ENCODE data around the gene LPCAT1. TPM values are rescaled to one million over a fixed set of nuclear protein-coding genes. Genes with fewer than 3 reads are reported as not detected.

Gene LPCAT1
- total RNA-seq, 2 experiments from 2014 or later: 31.2 to 34.1 TPM

- Mint-ChIP-seq H3K36me3 (ENCODE audit: low read depth) (peaks cover 16% of the 10 kb centered on the region), H3K4me3 (no peak overlapping the region), H3K4me1 (ENCODE audit: low read depth) (peaks cover 6% of the 10 kb centered on the region), H3K27ac (no peak overlapping the region), H3K9me3 (no peaks in the 10 kb centered on the region), H3K27me3 (ENCODE audit: low read depth) (no peaks in the 10 kb centered on the region)
- intact Hi-C loops (cut with micrococcal nuclease): loop anchor here (5.0 kb wide), 1 partner anchor 306 kb away; no protein-coding TSS in a partner anchor
- DNase-seq: no peak
- CTCF ChIA-PET: interaction anchor here (0.6 kb wide), 1 partner anchor 271 kb away, joined by 4 read pairs; no protein-coding TSS in a partner anchor
These were observed 50.7 kb downstream of the LPCAT1 start for GRCh38 chr5:1472964-1473628.

- Mint-ChIP-seq H3K9me3 (no peaks in the 10 kb centered on the region), H3K4me3 (no peak overlapping the region)
These were observed 51.5 kb downstream of the LPCAT1 start for GRCh38 chr5:1471997-1472963.

GRCh38 chr5:1471240-1471853, 52.4 kb downstream of the LPCAT1 start:
- Mint-ChIP-seq H3K4me1 (ENCODE audit: low read depth) (peaks cover 6% of the 10 kb centered on the region), H3K27me3 (ENCODE audit: low read depth) (no peaks in the 10 kb centered on the region), H3K9me3 (no peaks in the 10 kb centered on the region), H3K36me3 (ENCODE audit: low read depth) (peaks cover 15% of the 10 kb centered on the region), H3K4me3 (no peak overlapping the region), H3K27ac (no peak overlapping the region)
- intact Hi-C loops (cut with micrococcal nuclease): loop anchor here (5.0 kb wide), 1 partner anchor 304 kb away; no protein-coding TSS in a partner anchor
- CTCF ChIA-PET: no interaction called here
- DNase-seq: no peak

More at GRCh38 chr5:1471997-1472963, 51.5 kb downstream of the LPCAT1 start:
- Mint-ChIP-seq H3K4me1 (ENCODE audit: low read depth) (peaks cover 6% of the 10 kb centered on the region), H3K27ac (no peak overlapping the region), H3K36me3 (ENCODE audit: low read depth) (peaks cover 13% of the 10 kb centered on the region), H3K27me3 (ENCODE audit: low read depth) (no peaks in the 10 kb centered on the region)
- CTCF ChIA-PET: no interaction called here
- intact Hi-C loops (cut with micrococcal nuclease): loop anchor here (5.0 kb wide), 1 partner anchor 305 kb away; no protein-coding TSS in a partner anchor
- no peak for DNase-seq

- Mint-ChIP-seq H3K4me3 (no peak overlapping the region), H3K27me3 (ENCODE audit: low read depth) (no peaks in the 10 kb centered on the region), H3K27ac (no peak overlapping the region), H3K4me1 (ENCODE audit: low read depth) (peaks cover 6% of the 10 kb centered on the region), H3K36me3 (ENCODE audit: low read depth) (peaks cover 21% of the 10 kb centered on the region), H3K9me3 (no peaks in the 10 kb centered on the region)
- CTCF ChIA-PET: interaction anchor here (1.5 kb wide), 1 partner anchor 174 kb away, joined by 5 read pairs; no protein-coding TSS in a partner anchor
- no peak for DNase-seq
- intact Hi-C loops (cut with micrococcal nuclease): loop anchor here (1.0 to 5.0 kb wide), 2 partner anchors 19 to 303 kb away; no protein-coding TSS in a partner anchor
These were observed 53.0 kb downstream of the LPCAT1 start for GRCh38 chr5:1470762-1471211.

GRCh38 chr5:1468629-1469527, 54.9 kb downstream of the LPCAT1 start:
- CTCF ChIA-PET: interaction anchor here (0.7 kb wide), 1 partner anchor 176 kb away, joined by 6 read pairs; no protein-coding TSS in a partner anchor
- H3K27me3 Mint-ChIP-seq (ENCODE audit: low read depth): no peaks in the 10 kb centered on the region
- no peak overlapping the region for H3K4me3 Mint-ChIP-seq
- peaks cover 6% of the 10 kb centered on the region for H3K4me1 Mint-ChIP-seq (ENCODE audit: low read depth)
- no peak for DNase-seq
- intact Hi-C loops (cut with micrococcal nuclease): loop anchor here (1.0 kb wide), 1 partner anchor 84 kb away; no protein-coding TSS in a partner anchor
- H3K36me3 Mint-ChIP-seq (ENCODE audit: low read depth): peaks cover 30% of the 10 kb centered on the region
- no peak overlapping the region for H3K27ac Mint-ChIP-seq
- peaks cover 8% of the 10 kb centered on the region for H3K9me3 Mint-ChIP-seq

GRCh38 chr5:1468247-1468612, 55.5 kb downstream of the LPCAT1 start:
- peaks cover 8% of the 10 kb centered on the region for H3K9me3 Mint-ChIP-seq
- peak; percentile 47 for DNase-seq
- H3K4me1 Mint-ChIP-seq (ENCODE audit: low read depth): peaks cover 6% of the 10 kb centered on the region
- H3K4me3 Mint-ChIP-seq: no peak overlapping the region
- no peaks in the 10 kb centered on the region for H3K27me3 Mint-ChIP-seq (ENCODE audit: low read depth)
- CTCF ChIA-PET: interaction anchor here (0.7 kb wide), 1 partner anchor 176 kb away, joined by 6 read pairs; no protein-coding TSS in a partner anchor
- H3K36me3 Mint-ChIP-seq (ENCODE audit: low read depth): peaks cover 34% of the 10 kb centered on the region
- intact Hi-C loops (cut with micrococcal nuclease): loop anchor here (1.0 kb wide), 1 partner anchor 83 kb away; no protein-coding TSS in a partner anchor
- H3K27ac Mint-ChIP-seq: no peak overlapping the region

- Mint-ChIP-seq H3K27me3 (ENCODE audit: low read depth) (no peaks in the 10 kb centered on the region), H3K4me3 (no peak overlapping the region), H3K36me3 (ENCODE audit: low read depth) (peaks cover 34% of the 10 kb centered on the region), H3K4me1 (ENCODE audit: low read depth) (peaks cover 6% of the 10 kb centered on the region), H3K27ac (no peak overlapping the region), H3K9me3 (peaks cover 8% of the 10 kb centered on the region)
- CTCF ChIA-PET: interaction anchor here (0.7 kb wide), 1 partner anchor 177 kb away, joined by 6 read pairs; no protein-coding TSS in a partner anchor
- intact Hi-C loops (cut with micrococcal nuclease): loop anchor here (1.0 kb wide), 1 partner anchor 82 kb away; no protein-coding TSS in a partner anchor
- no peak for DNase-seq
These were observed 56.2 kb downstream of the LPCAT1 start for GRCh38 chr5:1467341-1468246.

GRCh38 chr5:1466631-1467265, 57.0 kb downstream of the LPCAT1 start:
- H3K27ac Mint-ChIP-seq: no peak overlapping the region
- peaks cover 8% of the 10 kb centered on the region for H3K9me3 Mint-ChIP-seq
- H3K4me1 Mint-ChIP-seq (ENCODE audit: low read depth): peaks cover 6% of the 10 kb centered on the region
- no peak for DNase-seq
- CTCF ChIA-PET: no interaction called here
- intact Hi-C loops (cut with micrococcal nuclease): no loop called here
- H3K27me3 Mint-ChIP-seq (ENCODE audit: low read depth): no peaks in the 10 kb centered on the region
- H3K36me3 Mint-ChIP-seq (ENCODE audit: low read depth): peaks cover 36% of the 10 kb centered on the region
- no peak overlapping the region for H3K4me3 Mint-ChIP-seq

- no peaks in the 10 kb centered on the region for H3K27me3 Mint-ChIP-seq (ENCODE audit: low read depth)
- peaks cover 6% of the 10 kb centered on the region for H3K4me1 Mint-ChIP-seq (ENCODE audit: low read depth)
- H3K9me3 Mint-ChIP-seq: peaks cover 8% of the 10 kb centered on the region
- H3K27ac Mint-ChIP-seq: no peak overlapping the region
- CTCF ChIA-PET: no interaction called here
- peaks cover 34% of the 10 kb centered on the region for H3K36me3 Mint-ChIP-seq (ENCODE audit: low read depth)
- intact Hi-C loops (cut with micrococcal nuclease): no loop called here
- DNase-seq: no peak
- H3K4me3 Mint-ChIP-seq: no peak overlapping the region
These were observed 57.7 kb downstream of the LPCAT1 start for GRCh38 chr5:1465966-1466471.

GRCh38 chr5:1465117-1465516, 58.6 kb downstream of the LPCAT1 start:
- Mint-ChIP-seq H3K4me3 (no peak overlapping the region), H3K27ac (no peak overlapping the region), H3K9me3 (peaks cover 8% of the 10 kb centered on the region), H3K27me3 (ENCODE audit: low read depth) (no peaks in the 10 kb centered on the region), H3K4me1 (ENCODE audit: low read depth) (peaks cover 4% of the 10 kb centered on the region), H3K36me3 (ENCODE audit: low read depth) (peaks cover 38% of the 10 kb centered on the region)
- CTCF ChIA-PET: no interaction called here
- DNase-seq: no peak
- intact Hi-C loops (cut with micrococcal nuclease): no loop called here
